ENCODE measurements around the gene AGK. TPM values are rescaled to one million over a fixed set of nuclear protein-coding genes. Genes with fewer than 3 reads are reported as not detected.
"Not testable (repeated sequence)": the region's sequence is repeated elsewhere in the genome, so short reads cannot be mapped to it uniquely, and the experiment has no call there.

Gene AGK
- total RNA-seq, 1 donor from 2014 or later, result 18.8 TPM

GRCh38 chr7:141579953-141580352, 28.7 kb downstream of the AGK start:
- not testable (repeated sequence) for H3K4me3 ChIP-seq (ENCODE audit: low read length in 3 of 3); H3K27ac ChIP-seq (ENCODE audit: low read depth, low read length); H3K27me3 ChIP-seq (ENCODE audit: control insufficient read depth in 3 of 3, insufficient read depth in 3 of 3, low read length in 3 of 3); H3K36me3 ChIP-seq (ENCODE audit: control insufficient read depth in 3 of 3, insufficient read depth in 3 of 3, low read length in 3 of 3); H3K9ac ChIP-seq (ENCODE audit: low read depth in 1 of 3, low read length in 3 of 3); H3K4me1 ChIP-seq (ENCODE audit: control insufficient read depth in 3 of 3, insufficient read depth in 3 of 3, low read length in 3 of 3); H3K9me3 ChIP-seq (ENCODE audit: control insufficient read depth in 3 of 3, low read length in 3 of 3)

- not testable (repeated sequence) for H3K4me1 ChIP-seq (ENCODE audit: control insufficient read depth in 3 of 3, insufficient read depth in 3 of 3, low read length in 3 of 3); H3K9me3 ChIP-seq (ENCODE audit: control insufficient read depth in 3 of 3, low read length in 3 of 3); H3K9ac ChIP-seq (ENCODE audit: low read depth in 1 of 3, low read length in 3 of 3); H3K27ac ChIP-seq (ENCODE audit: low read depth, low read length); H3K4me3 ChIP-seq (ENCODE audit: low read length in 3 of 3); H3K27me3 ChIP-seq (ENCODE audit: control insufficient read depth in 3 of 3, insufficient read depth in 3 of 3, low read length in 3 of 3); H3K36me3 ChIP-seq (ENCODE audit: control insufficient read depth in 3 of 3, insufficient read depth in 3 of 3, low read length in 3 of 3)
These were observed 30.9 kb downstream of the AGK start for GRCh38 chr7:141582063-141582462.

GRCh38 chr7:141584935-141585334, 33.7 kb downstream of the AGK start:
- Histone ChIP-seq H3K9ac (ENCODE audit: low read depth in 1 of 3, low read length in 3 of 3) (no peak overlapping the region), H3K9me3 (ENCODE audit: control insufficient read depth in 3 of 3, low read length in 3 of 3) (no peaks in the 10 kb centered on the region), H3K4me1 (ENCODE audit: control insufficient read depth in 3 of 3, insufficient read depth in 3 of 3, low read length in 3 of 3) (no peaks in the 10 kb centered on the region), H3K27me3 (ENCODE audit: control insufficient read depth in 3 of 3, insufficient read depth in 3 of 3, low read length in 3 of 3) (no peaks in the 10 kb centered on the region), H3K36me3 (ENCODE audit: control insufficient read depth in 3 of 3, insufficient read depth in 3 of 3, low read length in 3 of 3) (no peaks in the 10 kb centered on the region), H3K4me3 (ENCODE audit: low read length in 3 of 3) (no peak overlapping the region), H3K27ac (ENCODE audit: low read depth, low read length) (no peak overlapping the region)

GRCh38 chr7:141585592-141586510, 34.6 kb downstream of the AGK start:
- Histone ChIP-seq H3K4me1 (ENCODE audit: control insufficient read depth in 3 of 3, insufficient read depth in 3 of 3, low read length in 3 of 3) (no peaks in the 10 kb centered on the region), H3K9ac (ENCODE audit: low read depth in 1 of 3, low read length in 3 of 3) (no peak overlapping the region), H3K9me3 (ENCODE audit: control insufficient read depth in 3 of 3, low read length in 3 of 3) (no peaks in the 10 kb centered on the region), H3K27me3 (ENCODE audit: control insufficient read depth in 3 of 3, insufficient read depth in 3 of 3, low read length in 3 of 3) (no peaks in the 10 kb centered on the region), H3K36me3 (ENCODE audit: control insufficient read depth in 3 of 3, insufficient read depth in 3 of 3, low read length in 3 of 3) (no peaks in the 10 kb centered on the region), H3K27ac (ENCODE audit: low read depth, low read length) (no peak overlapping the region), H3K4me3 (ENCODE audit: low read length in 3 of 3) (no peak overlapping the region)

- H3K27ac ChIP-seq (ENCODE audit: low read depth, low read length), result no peak overlapping the region
- no peaks in the 10 kb centered on the region for H3K9me3 ChIP-seq (ENCODE audit: control insufficient read depth in 3 of 3, low read length in 3 of 3)
- no peak overlapping the region for H3K9ac ChIP-seq (ENCODE audit: low read depth in 1 of 3, low read length in 3 of 3)
These were observed 35.7 kb downstream of the AGK start for GRCh38 chr7:141586878-141587277.

GRCh38 chr7:141587304-141587703, 36.1 kb downstream of the AGK start:
- H3K27me3 ChIP-seq (ENCODE audit: control insufficient read depth in 3 of 3, insufficient read depth in 3 of 3, low read length in 3 of 3), result no peaks in the 10 kb centered on the region
- H3K36me3 ChIP-seq (ENCODE audit: control insufficient read depth in 3 of 3, insufficient read depth in 3 of 3, low read length in 3 of 3), result no peaks in the 10 kb centered on the region
- H3K4me3 ChIP-seq (ENCODE audit: low read length in 3 of 3), result no peak overlapping the region
- H3K9me3 ChIP-seq (ENCODE audit: control insufficient read depth in 3 of 3, low read length in 3 of 3), result no peaks in the 10 kb centered on the region
- H3K4me1 ChIP-seq (ENCODE audit: control insufficient read depth in 3 of 3, insufficient read depth in 3 of 3, low read length in 3 of 3), result no peaks in the 10 kb centered on the region
- no peak overlapping the region for H3K9ac ChIP-seq (ENCODE audit: low read depth in 1 of 3, low read length in 3 of 3)
- no peak overlapping the region for H3K27ac ChIP-seq (ENCODE audit: low read depth, low read length)

More at GRCh38 chr7:141586878-141587277, 35.7 kb downstream of the AGK start:
- H3K4me3 ChIP-seq (ENCODE audit: low read length in 3 of 3), result no peak overlapping the region
- H3K36me3 ChIP-seq (ENCODE audit: control insufficient read depth in 3 of 3, insufficient read depth in 3 of 3, low read length in 3 of 3), result no peaks in the 10 kb centered on the region
- no peaks in the 10 kb centered on the region for H3K4me1 ChIP-seq (ENCODE audit: control insufficient read depth in 3 of 3, insufficient read depth in 3 of 3, low read length in 3 of 3)
- no peaks in the 10 kb centered on the region for H3K27me3 ChIP-seq (ENCODE audit: control insufficient read depth in 3 of 3, insufficient read depth in 3 of 3, low read length in 3 of 3)

GRCh38 chr7:141588912-141589311, 37.7 kb downstream of the AGK start:
- no peaks in the 10 kb centered on the region for H3K4me1 ChIP-seq (ENCODE audit: control insufficient read depth in 3 of 3, insufficient read depth in 3 of 3, low read length in 3 of 3)
- H3K9me3 ChIP-seq (ENCODE audit: control insufficient read depth in 3 of 3, low read length in 3 of 3), result no peaks in the 10 kb centered on the region
- H3K27me3 ChIP-seq (ENCODE audit: control insufficient read depth in 3 of 3, insufficient read depth in 3 of 3, low read length in 3 of 3), result no peaks in the 10 kb centered on the region
- H3K9ac ChIP-seq (ENCODE audit: low read depth in 1 of 3, low read length in 3 of 3), result no peak overlapping the region
- no peak overlapping the region for H3K27ac ChIP-seq (ENCODE audit: low read depth, low read length)
- H3K4me3 ChIP-seq (ENCODE audit: low read length in 3 of 3), result no peak overlapping the region
- H3K36me3 ChIP-seq (ENCODE audit: control insufficient read depth in 3 of 3, insufficient read depth in 3 of 3, low read length in 3 of 3), result peaks cover 0 to 2% (median 0%) of the 10 kb centered on the region in 3 donors

- Histone ChIP-seq H3K36me3 (ENCODE audit: control insufficient read depth in 3 of 3, insufficient read depth in 3 of 3, low read length in 3 of 3) (peaks cover 0 to 7% (median 0%) of the 10 kb centered on the region in 3 donors), H3K27ac (ENCODE audit: low read depth, low read length) (no peak overlapping the region), H3K9me3 (ENCODE audit: control insufficient read depth in 3 of 3, low read length in 3 of 3) (no peaks in the 10 kb centered on the region)
These were observed 38.9 kb downstream of the AGK start for GRCh38 chr7:141590071-141590470.

GRCh38 chr7:141590666-141591065, 39.5 kb downstream of the AGK start:
- no peaks in the 10 kb centered on the region for H3K4me1 ChIP-seq (ENCODE audit: control insufficient read depth in 3 of 3, insufficient read depth in 3 of 3, low read length in 3 of 3)
- H3K36me3 ChIP-seq (ENCODE audit: control insufficient read depth in 3 of 3, insufficient read depth in 3 of 3, low read length in 3 of 3), result peaks cover 0 to 7% (median 0%) of the 10 kb centered on the region in 3 donors
- no peaks in the 10 kb centered on the region for H3K9me3 ChIP-seq (ENCODE audit: control insufficient read depth in 3 of 3, low read length in 3 of 3)
- no peaks in the 10 kb centered on the region for H3K27me3 ChIP-seq (ENCODE audit: control insufficient read depth in 3 of 3, insufficient read depth in 3 of 3, low read length in 3 of 3)
- no peak overlapping the region for H3K27ac ChIP-seq (ENCODE audit: low read depth, low read length)
- no peak overlapping the region for H3K4me3 ChIP-seq (ENCODE audit: low read length in 3 of 3)
- no peak overlapping the region for H3K9ac ChIP-seq (ENCODE audit: low read depth in 1 of 3, low read length in 3 of 3)

More at GRCh38 chr7:141590071-141590470, 38.9 kb downstream of the AGK start:
- Histone ChIP-seq H3K27me3 (ENCODE audit: control insufficient read depth in 3 of 3, insufficient read depth in 3 of 3, low read length in 3 of 3) (no peaks in the 10 kb centered on the region), H3K4me1 (ENCODE audit: control insufficient read depth in 3 of 3, insufficient read depth in 3 of 3, low read length in 3 of 3) (no peaks in the 10 kb centered on the region), H3K4me3 (ENCODE audit: low read length in 3 of 3) (no peak overlapping the region), H3K9ac (ENCODE audit: low read depth in 1 of 3, low read length in 3 of 3) (no peak overlapping the region)

- Histone ChIP-seq H3K27me3 (ENCODE audit: control insufficient read depth in 3 of 3, insufficient read depth in 3 of 3, low read length in 3 of 3) (no peaks in the 10 kb centered on the region), H3K27ac (ENCODE audit: low read depth, low read length) (no peak overlapping the region), H3K9ac (ENCODE audit: low read depth in 1 of 3, low read length in 3 of 3) (no peak overlapping the region), H3K4me3 (ENCODE audit: low read length in 3 of 3) (no peak overlapping the region), H3K9me3 (ENCODE audit: control insufficient read depth in 3 of 3, low read length in 3 of 3) (no peaks in the 10 kb centered on the region), H3K36me3 (ENCODE audit: control insufficient read depth in 3 of 3, insufficient read depth in 3 of 3, low read length in 3 of 3) (peaks cover 0 to 13% (median 12%) of the 10 kb centered on the region in 3 donors), H3K4me1 (ENCODE audit: control insufficient read depth in 3 of 3, insufficient read depth in 3 of 3, low read length in 3 of 3) (no peaks in the 10 kb centered on the region)
These were observed 41.9 kb downstream of the AGK start for GRCh38 chr7:141593134-141593533.
